ENCODE results near the gene CSNK2A1. TPM values are rescaled to one million over a fixed set of nuclear protein-coding genes. Genes with fewer than 3 reads are reported as not detected.

Gene CSNK2A1
- total RNA-seq (2022; extraction: Qiagen RNA extraction), result 137 to 190 TPM (median 174 TPM) in 5 replicates

DNA sequence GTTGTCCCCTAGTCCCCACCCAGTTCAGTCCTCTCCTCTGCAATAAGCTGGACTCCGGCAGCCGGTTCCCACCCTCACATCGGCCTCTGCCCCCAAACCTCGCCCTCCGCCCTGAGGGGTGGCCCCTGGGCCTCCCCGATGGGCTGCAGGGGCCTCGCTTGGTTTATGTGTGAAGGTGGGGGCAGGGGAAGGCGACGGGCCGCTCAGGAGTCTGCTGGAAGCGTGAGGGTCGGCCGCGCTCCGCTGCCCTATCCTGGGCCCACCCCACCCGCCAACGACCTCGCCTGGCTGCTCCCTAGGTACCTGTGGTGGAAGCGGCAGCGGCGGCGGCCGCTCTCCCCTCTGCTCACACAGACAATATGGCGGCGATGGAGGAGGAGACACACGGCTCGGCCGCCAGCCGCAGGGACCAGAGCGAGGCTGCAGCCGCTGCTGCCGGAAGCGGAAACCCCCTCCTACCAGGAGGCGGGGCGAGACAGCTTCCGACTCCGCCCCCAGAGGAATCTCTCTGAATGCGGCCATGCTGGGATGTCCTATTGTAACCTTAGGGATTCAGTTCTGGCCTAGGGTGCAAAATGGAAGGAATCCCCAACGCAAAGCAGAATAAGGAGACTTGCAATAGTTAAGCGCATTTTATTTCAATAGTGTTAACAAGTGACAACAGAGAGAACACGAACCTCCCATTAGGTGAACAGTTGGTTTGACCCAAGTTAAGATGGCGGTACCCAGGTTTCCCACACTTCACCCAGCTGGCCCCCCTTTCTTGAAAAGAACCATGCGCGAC is at the start of gene CSNK2A1:
CSNK2A1 (minus strand) TSS at position 422 of the 784 bp plus-strand sequence. CDS start 35,239 bp downstream, outside the sequence.

GRCh38 chr20:462199-462991 is 81.2 kb downstream of the CSNK2A1 start, which contains the start of gene TBC1D20:
TBC1D20 (minus strand) TSS chr20:462533; CDS start chr20:462405, 128 bp downstream.

Other genes starting within 250 kb of the CSNK2A1 start
- gene ZCCHC3, start 246.2 kb downstream of the CSNK2A1 start, total RNA-seq (2022; extraction: Qiagen RNA extraction), result 17.9 to 21.8 TPM (median 19.6 TPM) in 5 replicates
- gene SOX12, start 218.2 kb downstream of the CSNK2A1 start, total RNA-seq (2022; extraction: Qiagen RNA extraction), result 17.7 to 28.2 TPM (median 27.1 TPM) in 5 replicates
- gene NRSN2, start 196.7 kb downstream of the CSNK2A1 start, total RNA-seq (2022; extraction: Qiagen RNA extraction), result 49.9 to 65.7 TPM (median 62.6 TPM) in 5 replicates
- 50.7 to 64.3 TPM (median 59.0 TPM) in 5 replicates for gene TRIB3, start 163.0 kb downstream of the CSNK2A1 start, total RNA-seq (2022; extraction: Qiagen RNA extraction)
- 100 to 145 TPM (median 133 TPM) in 5 replicates for gene RBCK1, start 135.5 kb downstream of the CSNK2A1 start, total RNA-seq (2022; extraction: Qiagen RNA extraction)
- gene TBC1D20, start 81.3 kb downstream of the CSNK2A1 start, total RNA-seq (2022; extraction: Qiagen RNA extraction), result 29.4 to 36.7 TPM (median 35.9 TPM) in 5 replicates
- not detected in 5 replicates for gene TCF15, start 66.5 kb upstream of the CSNK2A1 start, total RNA-seq (2022; extraction: Qiagen RNA extraction)
- gene SRXN1, start 109.4 kb upstream of the CSNK2A1 start, total RNA-seq (2022; extraction: Qiagen RNA extraction), result 159 to 197 TPM (median 177 TPM) in 5 replicates
- gene SCRT2, start 132.0 kb upstream of the CSNK2A1 start, total RNA-seq (2022; extraction: Qiagen RNA extraction), result 0.04 TPM in 1 of 5 replicates, not detected in the others
- gene SLC52A3, start 224.7 kb upstream of the CSNK2A1 start, total RNA-seq (2022; extraction: Qiagen RNA extraction), result 0.34 to 0.60 TPM (median 0.45 TPM) in 5 replicates